K562 (cell line): ENCODE data around the gene BCL11A.

Source experiments
- CTCF ChIP-seq, 3 experiments: IDR thresholded peaks in 2 of 3; conservative IDR thresholded peaks in 1 of 3; 2 replicates each; pipeline ENCODE4 v1.5.1; 2011 to 2012; ENCODE audit warnings: low read length in 3 of 3, mild to moderate bottlenecking in 3 of 3, control low read depth in 2 of 3, improper control_type of control experiment in 1 of 3, inconsistent platforms in 1 of 3, low read depth in 1 of 3, mixed read lengths in 1 of 3, moderate library complexity in 1 of 3; ENCODE audit not compliant: insufficient read depth in 2 of 3
- FOXA3 ChIP-seq, 2 experiments: fragments of 450-650 bp in 1 of 2; sonication (generic) in 1 of 2; formaldehyde crosslinking; IDR thresholded peaks in 1 of 2; conservative IDR thresholded peaks in 1 of 2; 2 replicates each; pipeline versions ENCODE4 v1.4.0 to v1.8.0; 2020 to 2022; ENCODE audit warnings: mild to moderate bottlenecking in 2 of 2, missing genetic modification reagents in 1 of 2
- GTF2F1 ChIP-seq: IDR thresholded peaks from 2 replicates; pipeline ENCODE4 v1.6.1; 2011; ENCODE audit warnings: low read depth, low read length, improper control_type of control experiment
- KLF6 ChIP-seq: fragments of 250-450 bp; sonication (Bioruptor Pico); IDR thresholded peaks from 2 replicates; pipeline ENCODE4 v1.4.0; 2020; ENCODE audit warnings: mild to moderate bottlenecking, moderate library complexity, borderline replicate concordance
- NR2C1 ChIP-seq, 2 experiments: fragments of 450-650 bp; IDR thresholded peaks; 2 replicates each; pipeline ENCODE4 v1.6.1; 2017; ENCODE audit warnings: mild to moderate bottlenecking in 2 of 2, antibody characterized with exemption in 1 of 2, inconsistent platforms in 1 of 2, missing compliant biosample characterization in 1 of 2, missing genetic modification characterization in 1 of 2
- SETDB1 ChIP-seq: IDR thresholded peaks from one replicate; pipeline ENCODE4 v1.6.1; 2012; ENCODE audit warnings: low read length, control low read depth, inconsistent platforms
- SRSF7 ChIP-seq: fragments of 200-400 bp; formaldehyde crosslinking; optimal IDR thresholded peaks from 2 replicates; pipeline ENCODE3; 2017; ENCODE audit warnings: mild to moderate bottlenecking, low read depth, low read length

GRCh38 chr2:60453872-60454271 is 99.6 kb downstream of the BCL11A start:
- TF ChIP-seq SETDB1 (no peak), CTCF (IDR thresholded peaks at IDR 0.05 in 2 of 3, conservative IDR thresholded peaks at IDR 0.05 in 1 of 3; ENCODE audit: insufficient read depth in 2 of 3, low read depth in 1 of 3, low read length in 3 of 3) (no peak), FOXA3 (CRISPR knock-in tag; conservative IDR thresholded peaks at IDR 0.05 in 1 of 2, IDR thresholded peaks at IDR 0.05 in 1 of 2) (no peak), GTF2F1 (no peak), NR2C1 (IDR thresholded peaks at IDR 0.05) (no peak), NR2C1 (tag; IDR thresholded peaks at IDR 0.05) (no peak), SRSF7 (no peak), KLF6 (CRISPR knock-in tag) (no peak)
